ENCODE measurements around the gene PCDHGA4. TPM values are rescaled to one million over a fixed set of nuclear protein-coding genes. Genes with fewer than 3 reads are reported as not detected.
"Not testable (repeated sequence)": the region's sequence is repeated elsewhere in the genome, so short reads cannot be mapped to it uniquely, and the experiment has no call there.

Gene PCDHGA4
- total and polyA plus RNA-seq, 11 donors = 2.5 to 13.7 (median 9.9) TPM

DNA sequence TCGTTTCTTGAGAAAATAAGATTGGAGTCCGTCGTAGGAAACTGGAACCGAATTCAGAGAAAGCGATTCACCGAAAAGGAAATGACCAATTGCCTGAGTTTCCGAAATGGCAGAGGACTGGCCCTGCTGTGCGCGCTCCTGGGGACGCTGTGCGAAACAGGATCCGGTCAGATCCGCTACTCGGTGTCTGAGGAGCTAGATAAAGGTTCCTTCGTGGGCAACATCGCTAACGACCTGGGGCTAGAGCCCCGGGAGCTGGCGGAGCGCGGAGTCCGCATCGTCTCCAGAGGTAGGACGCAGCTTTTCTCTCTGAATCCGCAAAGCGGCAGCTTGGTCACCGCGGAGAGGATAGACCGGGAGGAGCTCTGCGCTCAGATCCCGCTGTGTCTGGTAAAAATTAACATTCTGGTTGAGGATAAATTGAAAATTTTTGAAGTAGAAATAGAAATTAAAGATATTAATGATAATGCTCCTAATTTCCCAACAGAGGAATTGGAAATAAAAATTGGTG, 10.8 kb upstream of the PCDHGA4 start:
- DNase-seq (no peak), ATAC-seq (peak in 3 of 4 donors; percentile 13 to 46 (median 35))
- H3K27me3 ChIP-seq = peaks cover 0 to 25% (median 0%) of the 10 kb centered on the region in 9 donors
- H3K36me3 ChIP-seq = peaks cover 0 to 7% (median 0%) of the 10 kb centered on the region in 9 donors
- peak overlapping the region in 11 of 12 donors; percentile 32 to 64 (median 50) for H3K4me3 ChIP-seq
- peaks cover 0 to 8% (median 0%) of the 10 kb centered on the region in 12 donors for H3K4me1 ChIP-seq
- WGBS, 4 donors = 18 to 22% (median 20%) methylated on average over 28 to 31 of the region's 31 CpGs
- intact Hi-C loops (cut with DNase I) = loop anchor here in 3 of 10 donors (5.0 to 10.0 kb wide), 4 partner anchors 61 to 218 kb away; partner anchors contain the start of genes PCDHGA9 (in 1 of the 3) and PCDHGB6 (in 1 of the 3)
- H3K27ac ChIP-seq = peak overlapping the region; percentile 55 to 82 (median 72)
- TF ChIP-seq CTCF (IDR thresholded peaks at IDR 0.05) = no peak
- TF ChIP-seq POLR2A (IDR thresholded peaks at IDR 0.05) = no peak
- H3K9me3 ChIP-seq = peaks cover 0 to 97% (median 43%) of the 10 kb centered on the region in 12 donors

- WGBS, 4 donors = 28 to 36% (median 34%) methylated on average over 13 to 20 of the region's 20 CpGs
- Histone ChIP-seq H3K27me3 (peaks cover 0 to 18% (median 0%) of the 10 kb centered on the region in 9 donors), H3K4me3 (peak overlapping the region in 7 of 12 donors; percentile 32 to 64 (median 54)), H3K36me3 (peaks cover 0 to 7% (median 0%) of the 10 kb centered on the region in 9 donors), H3K4me1 (peaks cover 0 to 11% (median 0%) of the 10 kb centered on the region in 12 donors), H3K27ac (peak overlapping the region in 2 of 12 donors; percentile 81 to 82), H3K9me3 (peaks cover 0 to 97% (median 33%) of the 10 kb centered on the region in 12 donors)
- no peak for TF ChIP-seq POLR2A (IDR thresholded peaks at IDR 0.05)
- peak in 4 of 12 donors; percentile 7 to 29 (median 16) for TF ChIP-seq CTCF (IDR thresholded peaks at IDR 0.05)
- DNase-seq = peak in 1 of 5 donors; percentile 43
- intact Hi-C loops (cut with DNase I) = loop anchor here in 1 of 10 donors (10.0 kb wide), 1 partner anchor 59 kb away; the partner anchor contains the start of genes PCDHGA9 and PCDHGB6
- no peak for ATAC-seq
Measured at GRCh38 chr5:141345327-141345726, 9.5 kb upstream of the PCDHGA4 start.

DNA sequence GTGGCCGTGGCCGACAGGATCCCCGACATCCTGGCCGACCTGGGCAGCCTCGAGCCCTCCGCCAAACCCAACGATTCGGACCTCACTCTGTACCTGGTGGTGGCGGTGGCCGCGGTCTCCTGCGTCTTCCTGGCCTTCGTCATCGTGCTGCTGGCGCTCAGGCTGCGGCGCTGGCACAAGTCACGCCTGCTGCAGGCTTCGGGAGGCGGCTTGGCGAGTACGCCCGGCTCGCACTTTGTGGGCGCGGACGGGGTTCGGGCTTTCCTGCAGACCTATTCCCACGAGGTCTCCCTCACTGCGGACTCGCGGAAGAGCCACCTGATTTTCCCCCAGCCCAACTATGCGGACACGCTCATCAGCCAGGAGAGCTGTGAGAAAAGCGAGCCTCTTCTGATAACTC, 8.8 kb upstream of the PCDHGA4 start:
- H3K36me3 ChIP-seq = peaks cover 0 to 11% (median 0%) of the 10 kb centered on the region in 9 donors
- H3K4me1 ChIP-seq = peaks cover 0 to 15% (median 0%) of the 10 kb centered on the region in 12 donors
- intact Hi-C loops (cut with DNase I) = loop anchor here in 1 of 10 donors (10.0 kb wide), 1 partner anchor 59 kb away; the partner anchor contains the start of genes PCDHGA9 and PCDHGB6
- peak overlapping the region in 1 of 12 donors; percentile 22 for H3K27ac ChIP-seq
- peak overlapping the region in 7 of 12 donors; percentile 4 to 54 (median 24) for H3K4me3 ChIP-seq
- H3K27me3 ChIP-seq = peaks cover 0 to 22% (median 0%) of the 10 kb centered on the region in 9 donors
- not testable (repeated sequence) for ATAC-seq, DNase-seq
- 34 to 52% (median 42%) methylated on average over 7 to 28 of the region's 35 CpGs for WGBS, 4 donors
- H3K9me3 ChIP-seq = peaks cover 0 to 97% (median 35%) of the 10 kb centered on the region in 12 donors

GRCh38 chr5:141349917-141350619, 4.8 kb upstream of the PCDHGA4 start, which contains the start of gene PCDHGB1:
PCDHGB1 (plus strand) TSS chr5:141350099; CDS start chr5:141350261, 162 bp downstream.
- DNase-seq (peak in 3 of 5 donors; percentile 52 to 71 (median 70)), ATAC-seq (peak; percentile 71 to 83 (median 80))
- peaks cover 0 to 19% (median 2%) of the 10 kb centered on the region in 12 donors for H3K4me1 ChIP-seq
- peak within 1 kb of the TSS in 2 of 12 donors; percentile 30 to 41 for H3K27ac ChIP-seq
- peak within 1 kb of the TSS in 9 of 12 donors; percentile 17 to 39 (median 31) for H3K4me3 ChIP-seq
- TF ChIP-seq CTCF (IDR thresholded peaks at IDR 0.05) (peak; percentile 31 to 70 (median 49)), POLR2A (IDR thresholded peaks at IDR 0.05) (no peak)
- peaks cover 0 to 16% (median 0%) of the 10 kb centered on the region in 9 donors for H3K36me3 ChIP-seq
- peaks cover 0 to 94% (median 36%) of the 10 kb centered on the region in 12 donors for H3K9me3 ChIP-seq
- peaks cover 0 to 21% (median 0%) of the 10 kb centered on the region in 9 donors for H3K27me3 ChIP-seq
- intact Hi-C loops (cut with DNase I) = loop anchor here in 2 of 10 donors (10.0 kb wide), 2 partner anchors 55 to 175 kb away; partner anchors contain the start of genes PCDHGA9 (in 1 of the 2) and PCDHGB6 (in 1 of the 2)
- 20 to 36% (median 27%) methylated on average over 29 of the region's 29 CpGs for WGBS, 4 donors
